HepG2 (cell line): ENCODE results near the gene IFT88.

Experiments used
- CTCF ChIP-seq: sonication (generic); formaldehyde crosslinking; IDR thresholded peaks from 2 replicates; pipeline ENCODE4 v1.5.0; 2020; ENCODE audit warnings: mild to moderate bottlenecking, missing genetic modification reagents, moderate library complexity
- HOXA7 ChIP-seq: sonication (generic); formaldehyde crosslinking; IDR thresholded peaks from 2 replicates; pipeline ENCODE4 v1.8.1; 2022; ENCODE audit warnings: mild to moderate bottlenecking, missing genetic modification reagents, moderate library complexity
- KLF6 ChIP-seq: IDR thresholded peaks from 2 replicates; pipeline ENCODE4 v1.8.0; 2016; ENCODE audit warnings: missing biosample characterization, missing genetic modification reagents
- NR0B2 ChIP-seq: sonication (generic); formaldehyde crosslinking; IDR thresholded peaks from 2 replicates; pipeline ENCODE4 v1.4.0; 2020; ENCODE audit warnings: mild to moderate bottlenecking, missing genetic modification reagents
- NR1H2 ChIP-seq: sonication (generic); formaldehyde crosslinking; IDR thresholded peaks from 2 replicates; pipeline ENCODE4 v1.8.1; 2022; ENCODE audit warnings: low read depth, missing genetic modification reagents, borderline replicate concordance
- POLR2A ChIP-seq, 2 experiments: IDR thresholded peaks; 2 replicates each; pipeline ENCODE4 v1.6.1; 2011; ENCODE audit warnings: low read depth in 2 of 2, low read length in 2 of 2, mild to moderate bottlenecking in 1 of 2, moderate library complexity in 1 of 2; ENCODE audit not compliant: insufficient read depth in 1 of 2
- ZNF335 ChIP-seq: sonication (generic); formaldehyde crosslinking; IDR thresholded peaks from 2 replicates; pipeline ENCODE4 v1.4.0; 2020; ENCODE audit warnings: missing genetic modification reagents

GRCh38 chr13:20720499-20720898, 153.5 kb downstream of the IFT88 start:
- TF ChIP-seq HOXA7 (CRISPR knock-in tag) (no peak), CTCF (no peak), NR1H2 (no peak), ZNF335 (CRISPR knock-in tag) (no peak), POLR2A (IDR thresholded peaks at IDR 0.05; ENCODE audit: insufficient read depth in 1 of 2, low read depth in 2 of 2, low read length in 2 of 2) (no peak), NR0B2 (CRISPR knock-in tag) (no peak), KLF6 (no peak)
